Measurements from ENCODE around the gene HLCS. TPM values are rescaled to one million over a fixed set of nuclear protein-coding genes. Genes with fewer than 3 reads are reported as not detected.

HLCS gene
- total RNA-seq, 2 donors from 2014 or later = 17.5 to 29.3 TPM

DNA sequence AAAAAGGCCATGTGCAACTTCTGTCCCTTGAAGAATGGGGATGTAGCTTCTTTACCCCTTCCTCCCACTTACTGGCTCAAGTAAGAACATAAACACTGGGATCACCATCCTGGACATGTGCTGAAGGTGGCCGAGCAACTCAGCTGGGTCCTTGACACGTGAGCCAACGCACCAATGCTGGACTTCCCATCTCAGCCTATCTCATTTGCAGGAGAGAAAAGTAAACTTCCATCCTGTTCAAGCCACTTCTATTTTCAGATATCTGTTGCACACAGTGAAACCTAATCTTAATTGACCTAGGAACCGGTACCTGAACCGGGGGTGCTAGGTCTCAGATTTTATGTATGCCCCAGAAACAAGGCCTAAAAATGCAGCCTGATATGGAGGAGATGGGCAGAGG lies 75.3 kb downstream of the HLCS start:
- no peak overlapping the region for H3K27ac ChIP-seq
- DNase-seq (ENCODE audit: low spot score) (no peak), ATAC-seq (ENCODE audit: insufficient number of reproducible peaks, low FRiP score, low read depth) (no peak)
- no peaks in the 10 kb centered on the region for H3K27me3 ChIP-seq (replicated peaks; ENCODE audit: insufficient read depth)
- H3K4me3 ChIP-seq = no peak overlapping the region
- H3K4me1 ChIP-seq (ENCODE audit: control insufficient read depth in 1 of 2, low read depth in 2 of 2) = no peaks in the 10 kb centered on the region
- no peaks in the 10 kb centered on the region for H3K9me3 ChIP-seq
- H3K36me3 ChIP-seq = no peaks in the 10 kb centered on the region
- TF ChIP-seq, protein P1, sequence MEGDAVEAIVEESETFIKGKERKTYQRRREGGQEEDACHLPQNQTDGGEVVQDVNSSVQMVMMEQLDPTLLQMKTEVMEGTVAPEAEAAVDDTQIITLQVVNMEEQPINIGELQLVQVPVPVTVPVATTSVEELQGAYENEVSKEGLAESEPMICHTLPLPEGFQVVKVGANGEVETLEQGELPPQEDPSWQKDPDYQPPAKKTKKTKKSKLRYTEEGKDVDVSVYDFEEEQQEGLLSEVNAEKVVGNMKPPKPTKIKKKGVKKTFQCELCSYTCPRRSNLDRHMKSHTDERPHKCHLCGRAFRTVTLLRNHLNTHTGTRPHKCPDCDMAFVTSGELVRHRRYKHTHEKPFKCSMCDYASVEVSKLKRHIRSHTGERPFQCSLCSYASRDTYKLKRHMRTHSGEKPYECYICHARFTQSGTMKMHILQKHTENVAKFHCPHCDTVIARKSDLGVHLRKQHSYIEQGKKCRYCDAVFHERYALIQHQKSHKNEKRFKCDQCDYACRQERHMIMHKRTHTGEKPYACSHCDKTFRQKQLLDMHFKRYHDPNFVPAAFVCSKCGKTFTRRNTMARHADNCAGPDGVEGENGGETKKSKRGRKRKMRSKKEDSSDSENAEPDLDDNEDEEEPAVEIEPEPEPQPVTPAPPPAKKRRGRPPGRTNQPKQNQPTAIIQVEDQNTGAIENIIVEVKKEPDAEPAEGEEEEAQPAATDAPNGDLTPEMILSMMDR (IDR thresholded peaks at IDR 0.05) = no peak

DNA sequence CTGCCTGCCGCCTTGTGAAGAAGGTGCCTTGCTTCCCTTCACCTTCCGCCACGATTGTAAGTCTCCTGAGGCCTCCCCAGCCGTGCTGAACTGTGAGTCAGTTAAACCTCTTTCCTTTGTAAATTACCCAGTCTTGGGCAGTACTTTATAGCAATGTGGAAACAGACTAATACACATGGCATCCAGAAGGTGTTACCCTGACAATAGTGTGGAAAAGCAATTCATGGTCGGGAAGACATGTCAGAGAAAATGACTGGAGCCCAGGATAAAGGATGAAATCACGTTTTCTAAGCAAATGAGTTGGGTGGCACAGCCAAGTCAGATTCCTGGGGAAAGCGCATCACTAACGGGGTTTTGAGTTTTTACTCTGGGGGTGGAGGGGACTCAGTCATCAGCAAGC lies 76.4 kb downstream of the HLCS start:
- Histone ChIP-seq H3K27me3 (replicated peaks; ENCODE audit: insufficient read depth) (no peaks in the 10 kb centered on the region), H3K27ac (no peak overlapping the region), H3K36me3 (no peaks in the 10 kb centered on the region), H3K9me3 (no peaks in the 10 kb centered on the region), H3K4me3 (no peak overlapping the region), H3K4me1 (ENCODE audit: control insufficient read depth in 1 of 2, low read depth in 2 of 2) (no peaks in the 10 kb centered on the region)
- TF ChIP-seq, protein P1 (IDR thresholded peaks at IDR 0.05) = no peak
- DNase-seq (ENCODE audit: low spot score) = no peak
- no peak for ATAC-seq (ENCODE audit: insufficient number of reproducible peaks, low FRiP score, low read depth)

GRCh38 chr21:36889401-36889800 lies 77.1 kb downstream of the HLCS start:
- Histone ChIP-seq H3K27ac (no peak overlapping the region), H3K9me3 (no peaks in the 10 kb centered on the region), H3K27me3 (replicated peaks; ENCODE audit: insufficient read depth) (no peaks in the 10 kb centered on the region), H3K36me3 (no peaks in the 10 kb centered on the region), H3K4me1 (ENCODE audit: control insufficient read depth in 1 of 2, low read depth in 2 of 2) (peaks cover 0 to 3% of the 10 kb centered on the region in 2 donors), H3K4me3 (no peak overlapping the region)
- DNase-seq (ENCODE audit: low spot score) (no peak), ATAC-seq (ENCODE audit: insufficient number of reproducible peaks, low FRiP score, low read depth) (no peak)
- TF ChIP-seq, protein P1 (IDR thresholded peaks at IDR 0.05) = no peak

DNA sequence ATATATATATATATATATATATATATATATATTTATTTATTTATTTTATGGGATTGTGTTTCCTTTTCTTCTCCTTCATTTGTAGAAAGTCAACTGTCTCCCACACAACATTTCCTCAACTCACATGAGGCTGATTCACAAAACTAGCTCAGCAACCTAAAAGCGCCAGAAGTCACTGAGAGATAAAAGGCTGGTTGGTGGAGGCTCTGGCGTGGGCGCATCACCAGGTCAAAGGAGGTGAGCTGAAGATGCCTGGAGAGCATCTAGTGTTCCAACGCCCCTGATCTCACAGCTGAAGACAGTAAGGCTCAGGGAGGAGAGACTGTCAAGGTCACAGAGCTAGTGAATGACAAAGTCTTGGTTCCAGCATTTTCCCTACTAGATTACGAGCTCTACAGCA lies 78.0 kb downstream of the HLCS start:
- no peak overlapping the region for H3K4me3 ChIP-seq
- peaks cover 0 to 7% of the 10 kb centered on the region in 2 donors for H3K4me1 ChIP-seq (ENCODE audit: control insufficient read depth in 1 of 2, low read depth in 2 of 2)
- TF ChIP-seq, protein P1 (IDR thresholded peaks at IDR 0.05) = no peak
- ATAC-seq (ENCODE audit: insufficient number of reproducible peaks, low FRiP score, low read depth) (no peak), DNase-seq (ENCODE audit: low spot score) (no peak)
- H3K36me3 ChIP-seq = no peaks in the 10 kb centered on the region
- H3K9me3 ChIP-seq = no peaks in the 10 kb centered on the region
- no peak overlapping the region for H3K27ac ChIP-seq
- H3K27me3 ChIP-seq (replicated peaks; ENCODE audit: insufficient read depth) = no peaks in the 10 kb centered on the region

DNA sequence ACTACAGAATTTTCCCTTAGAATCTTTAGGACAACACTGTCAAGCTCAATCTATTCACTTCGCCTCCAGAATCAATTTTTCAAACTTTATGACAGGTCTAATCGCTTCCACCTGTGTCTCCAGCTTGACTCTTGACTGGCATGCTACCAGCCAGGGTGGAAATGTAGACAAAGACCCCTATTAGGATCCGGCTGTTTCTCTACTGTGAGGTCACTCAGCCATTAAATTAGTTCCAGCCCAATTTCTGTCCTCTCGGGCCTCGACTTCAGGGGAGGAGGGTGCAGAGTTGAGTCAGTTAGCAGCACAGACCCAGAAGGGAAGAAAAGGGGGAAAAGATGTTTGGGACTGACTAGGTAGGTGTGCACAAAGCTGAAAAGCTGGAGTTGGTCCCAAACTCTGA lies 78.5 kb downstream of the HLCS start:
- TF ChIP-seq, protein P1 (IDR thresholded peaks at IDR 0.05) = no peak
- no peak for DNase-seq (ENCODE audit: low spot score)
- no peak for ATAC-seq (ENCODE audit: insufficient number of reproducible peaks, low FRiP score, low read depth)
- Histone ChIP-seq H3K4me3 (no peak overlapping the region), H3K36me3 (no peaks in the 10 kb centered on the region), H3K9me3 (no peaks in the 10 kb centered on the region), H3K4me1 (ENCODE audit: control insufficient read depth in 1 of 2, low read depth in 2 of 2) (peaks cover 0 to 7% of the 10 kb centered on the region in 2 donors), H3K27ac (no peak overlapping the region), H3K27me3 (replicated peaks; ENCODE audit: insufficient read depth) (no peaks in the 10 kb centered on the region)

Data from thoracic aorta (tissue), 2 donors.